Measurements from ENCODE around the gene ITGA4. TPM values are rescaled to one million over a fixed set of nuclear protein-coding genes. Genes with fewer than 3 reads are reported as not detected.

ITGA4 gene
- total RNA-seq, 1 experiment from 2014 or later, result 22.7 TPM

- DNase-seq, result no peak
- H3K27ac ChIP-seq, result no peak overlapping the region
- H3K27me3 ChIP-seq, result no peaks in the 10 kb centered on the region
- H3K4me3 ChIP-seq, result no peak overlapping the region
- H3K4me1 ChIP-seq, result peaks cover 6% of the 10 kb centered on the region; the same call in 1 of the 2 replicates
- H3K9me3 ChIP-seq (replicated peaks), result no peaks in the 10 kb centered on the region
- H3K36me3 ChIP-seq, result no peaks in the 10 kb centered on the region
Observed at GRCh38 chr2:181563101-181563692, 106.0 kb downstream of the ITGA4 start.

- Histone ChIP-seq H3K4me3 (no peak overlapping the region), H3K9me3 (replicated peaks) (no peaks in the 10 kb centered on the region), H3K27me3 (no peaks in the 10 kb centered on the region), H3K4me1 (peaks cover 6% of the 10 kb centered on the region), H3K27ac (no peak overlapping the region), H3K36me3 (no peaks in the 10 kb centered on the region)
- DNase-seq, result peak in 1 of 2 experiments; percentile 17
Observed at GRCh38 chr2:181566334-181567032, 109.3 kb downstream of the ITGA4 start.

GRCh38 chr2:181570059-181570458 is 112.9 kb downstream of the ITGA4 start:
- H3K27me3 ChIP-seq, result no peaks in the 10 kb centered on the region
- no peaks in the 10 kb centered on the region for H3K9me3 ChIP-seq (replicated peaks)
- H3K4me3 ChIP-seq, result no peak overlapping the region
- H3K36me3 ChIP-seq, result no peaks in the 10 kb centered on the region
- peaks cover 10% of the 10 kb centered on the region for H3K4me1 ChIP-seq
- DNase-seq, result no peak
- no peak overlapping the region for H3K27ac ChIP-seq

GRCh38 chr2:181570833-181571661 is 113.9 kb downstream of the ITGA4 start:
- Histone ChIP-seq H3K27me3 (no peaks in the 10 kb centered on the region), H3K4me1 (peaks cover 10% of the 10 kb centered on the region), H3K9me3 (replicated peaks) (no peaks in the 10 kb centered on the region), H3K36me3 (no peaks in the 10 kb centered on the region), H3K4me3 (no peak overlapping the region), H3K27ac (no peak overlapping the region)
- DNase-seq, result no peak

GRCh38 chr2:181573140-181573736 is 116.1 kb downstream of the ITGA4 start:
- Histone ChIP-seq H3K4me3 (no peak overlapping the region), H3K4me1 (peaks cover 5% of the 10 kb centered on the region), H3K9me3 (replicated peaks) (no peaks in the 10 kb centered on the region), H3K36me3 (no peaks in the 10 kb centered on the region), H3K27ac (no peak overlapping the region), H3K27me3 (no peaks in the 10 kb centered on the region)
- peak in 1 of 2 experiments; percentile 53 for DNase-seq

GRCh38 chr2:181574321-181574720 is 117.1 kb downstream of the ITGA4 start:
- Histone ChIP-seq H3K27me3 (no peaks in the 10 kb centered on the region), H3K9me3 (replicated peaks) (no peaks in the 10 kb centered on the region), H3K4me3 (no peak overlapping the region), H3K4me1 (peaks cover 5% of the 10 kb centered on the region), H3K27ac (no peak overlapping the region), H3K36me3 (no peaks in the 10 kb centered on the region)
- DNase-seq, result peak; percentile 35 to 67

GRCh38 chr2:181575024-181575649 is 118.0 kb downstream of the ITGA4 start:
- Histone ChIP-seq H3K9me3 (replicated peaks) (no peaks in the 10 kb centered on the region), H3K27me3 (no peaks in the 10 kb centered on the region), H3K4me3 (no peak overlapping the region), H3K27ac (no peak overlapping the region), H3K4me1 (peaks cover 5% of the 10 kb centered on the region), H3K36me3 (no peaks in the 10 kb centered on the region)
- DNase-seq, result no peak

- H3K4me3 ChIP-seq, result no peak overlapping the region
- DNase-seq, result no peak
Observed at GRCh38 chr2:181575650-181576025, 118.5 kb downstream of the ITGA4 start.

GRCh38 chr2:181576431-181576830 is 119.2 kb downstream of the ITGA4 start:
- H3K27me3 ChIP-seq, result no peaks in the 10 kb centered on the region
- no peak for DNase-seq
- no peaks in the 10 kb centered on the region for H3K9me3 ChIP-seq (replicated peaks)
- H3K4me3 ChIP-seq, result no peak overlapping the region
- peaks cover 5% of the 10 kb centered on the region; the same call in 1 of the 2 replicates for H3K4me1 ChIP-seq
- H3K36me3 ChIP-seq, result no peaks in the 10 kb centered on the region
- H3K27ac ChIP-seq, result no peak overlapping the region

More at GRCh38 chr2:181575650-181576025, 118.5 kb downstream of the ITGA4 start:
- peaks cover 5% of the 10 kb centered on the region for H3K4me1 ChIP-seq
- H3K27ac ChIP-seq, result no peak overlapping the region
- no peaks in the 10 kb centered on the region for H3K9me3 ChIP-seq (replicated peaks)
- no peaks in the 10 kb centered on the region for H3K27me3 ChIP-seq
- H3K36me3 ChIP-seq, result no peaks in the 10 kb centered on the region

- no peak overlapping the region for H3K27ac ChIP-seq
- DNase-seq, result no peak
- H3K4me3 ChIP-seq, result no peak overlapping the region
- H3K9me3 ChIP-seq (replicated peaks), result no peaks in the 10 kb centered on the region
- peaks cover 5% of the 10 kb centered on the region; the same call in 1 of the 2 replicates for H3K4me1 ChIP-seq
- H3K27me3 ChIP-seq, result no peaks in the 10 kb centered on the region
- no peaks in the 10 kb centered on the region for H3K36me3 ChIP-seq
Observed at GRCh38 chr2:181578829-181579228, 121.6 kb downstream of the ITGA4 start.

GRCh38 chr2:181581534-181581933 is 124.3 kb downstream of the ITGA4 start:
- Histone ChIP-seq H3K4me3 (no peak overlapping the region), H3K36me3 (no peaks in the 10 kb centered on the region), H3K4me1 (peaks cover 10% of the 10 kb centered on the region), H3K9me3 (replicated peaks) (no peaks in the 10 kb centered on the region), H3K27me3 (no peaks in the 10 kb centered on the region), H3K27ac (no peak overlapping the region)
- DNase-seq, result no peak

- Histone ChIP-seq H3K27ac (peak overlapping the region; percentile 51), H3K4me3 (no peak overlapping the region), H3K9me3 (replicated peaks) (no peaks in the 10 kb centered on the region), H3K27me3 (no peaks in the 10 kb centered on the region), H3K36me3 (no peaks in the 10 kb centered on the region), H3K4me1 (peaks cover 17% of the 10 kb centered on the region)
- peak; percentile 6 to 49 for DNase-seq
Observed at GRCh38 chr2:181585732-181586131, 128.5 kb downstream of the ITGA4 start.
